Measurements from ENCODE around the gene MAGT1.

The MAGT1 gene

DNA sequence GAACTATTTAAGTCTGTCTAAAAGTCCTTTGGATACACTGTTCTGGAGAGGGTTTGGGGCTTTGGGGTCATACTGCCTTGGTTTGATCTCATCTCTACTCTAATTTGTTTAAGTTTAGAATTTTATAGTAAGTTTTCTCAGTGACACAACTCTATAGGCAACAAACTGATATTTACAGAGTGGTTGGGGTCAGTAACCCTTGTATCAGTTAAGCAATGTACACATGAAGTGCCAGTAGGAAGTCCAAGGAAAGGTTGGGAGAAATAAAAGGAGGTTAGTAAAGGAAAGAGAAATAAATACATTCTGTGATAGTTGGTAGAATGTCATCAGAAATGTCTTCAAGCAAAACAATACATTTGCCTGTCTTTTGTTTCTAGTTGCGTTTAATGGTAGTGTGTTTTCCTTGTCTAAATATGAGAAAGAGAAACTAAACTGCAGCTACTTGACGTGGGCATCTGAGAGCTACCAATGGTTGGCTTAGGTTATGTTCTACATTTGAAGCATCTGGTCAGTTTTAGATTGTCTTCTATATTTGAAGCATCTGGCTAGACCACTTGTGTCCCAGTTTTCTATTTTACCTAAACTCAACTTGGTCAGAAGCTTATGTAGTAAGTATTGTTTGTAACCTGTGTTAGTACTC, 22.2 kb upstream of the MAGT1 start:
- TF ChIP-seq, protein P1, sequence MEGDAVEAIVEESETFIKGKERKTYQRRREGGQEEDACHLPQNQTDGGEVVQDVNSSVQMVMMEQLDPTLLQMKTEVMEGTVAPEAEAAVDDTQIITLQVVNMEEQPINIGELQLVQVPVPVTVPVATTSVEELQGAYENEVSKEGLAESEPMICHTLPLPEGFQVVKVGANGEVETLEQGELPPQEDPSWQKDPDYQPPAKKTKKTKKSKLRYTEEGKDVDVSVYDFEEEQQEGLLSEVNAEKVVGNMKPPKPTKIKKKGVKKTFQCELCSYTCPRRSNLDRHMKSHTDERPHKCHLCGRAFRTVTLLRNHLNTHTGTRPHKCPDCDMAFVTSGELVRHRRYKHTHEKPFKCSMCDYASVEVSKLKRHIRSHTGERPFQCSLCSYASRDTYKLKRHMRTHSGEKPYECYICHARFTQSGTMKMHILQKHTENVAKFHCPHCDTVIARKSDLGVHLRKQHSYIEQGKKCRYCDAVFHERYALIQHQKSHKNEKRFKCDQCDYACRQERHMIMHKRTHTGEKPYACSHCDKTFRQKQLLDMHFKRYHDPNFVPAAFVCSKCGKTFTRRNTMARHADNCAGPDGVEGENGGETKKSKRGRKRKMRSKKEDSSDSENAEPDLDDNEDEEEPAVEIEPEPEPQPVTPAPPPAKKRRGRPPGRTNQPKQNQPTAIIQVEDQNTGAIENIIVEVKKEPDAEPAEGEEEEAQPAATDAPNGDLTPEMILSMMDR (IDR thresholded peaks at IDR 0.05) = no peak
- Mint-ChIP-seq H3K4me3 (no peak overlapping the region), H3K36me3 (ENCODE audit: low read depth) (peaks cover 4% of the 10 kb centered on the region), H3K4me1 (peaks cover 8% of the 10 kb centered on the region), H3K9me3 (peaks cover 19% of the 10 kb centered on the region), H3K27me3 (ENCODE audit: low read depth, poor library complexity) (no peaks in the 10 kb centered on the region), H3K27ac (no peak overlapping the region)
- no peak for DNase-seq

DNA sequence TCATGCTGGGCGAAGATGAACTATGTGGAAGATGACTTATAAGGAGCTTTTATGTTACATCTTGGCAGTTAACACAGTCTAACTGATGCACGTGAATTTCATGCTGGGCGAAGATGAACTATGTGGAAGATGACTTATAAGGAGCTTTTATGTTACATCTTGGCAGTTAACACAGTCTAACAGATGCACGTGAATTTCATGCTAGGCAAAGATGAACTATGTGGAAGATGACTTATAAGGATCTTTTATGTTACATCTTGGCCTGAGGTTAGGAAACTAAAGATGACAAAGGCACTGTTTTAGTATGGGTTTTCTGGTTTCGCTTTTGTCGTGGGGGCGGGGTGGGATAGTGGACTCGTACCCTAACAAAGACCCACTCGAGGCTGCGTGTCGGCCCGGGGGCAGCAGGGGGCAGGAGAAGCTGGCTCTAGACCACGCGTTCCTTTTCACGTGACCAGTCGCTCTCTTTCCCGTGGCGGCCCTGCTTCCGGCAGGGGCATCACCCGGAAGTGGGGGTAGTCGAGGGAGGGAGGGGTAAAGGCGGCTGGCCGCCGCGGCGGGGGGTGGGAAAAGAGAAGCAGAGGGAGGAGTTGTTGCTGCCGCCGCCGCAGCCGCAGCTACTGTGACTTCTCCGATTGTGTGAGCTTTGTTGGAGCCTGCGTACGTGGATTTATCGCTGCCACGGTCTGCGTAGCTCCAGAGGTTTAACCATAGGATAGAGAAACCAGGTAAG, 15.0 kb upstream of the MAGT1 start, which contains the start of gene ATP7A:
Gene ATP7A (plus strand): TSS at position 586 of the 733 bp plus-strand sequence. CDS start 60,949 bp downstream, outside the sequence.
- DNase-seq = peak; percentile 79
- no peaks in the 10 kb centered on the region for H3K36me3 Mint-ChIP-seq (ENCODE audit: low read depth)
- H3K27ac Mint-ChIP-seq = peak within 1 kb of the TSS; percentile 97

DNA sequence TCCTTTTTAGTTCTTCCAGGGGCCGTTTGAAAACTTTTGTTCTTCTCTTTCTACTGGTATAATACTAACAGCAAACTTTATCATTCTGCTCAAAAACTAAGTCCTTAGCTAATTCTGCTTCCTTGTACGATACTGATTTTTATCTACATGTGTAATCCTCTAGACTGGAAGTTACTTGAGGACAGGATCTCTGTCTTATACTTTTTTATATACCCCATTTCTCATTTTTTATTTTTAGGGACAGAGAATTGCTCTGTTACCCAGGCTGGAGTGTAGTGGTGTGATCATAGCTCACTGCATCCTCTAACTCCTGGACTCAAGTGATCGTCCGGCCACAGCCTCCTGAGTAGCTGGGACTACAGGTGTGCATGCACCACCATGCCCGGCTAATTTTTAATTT, 6.3 kb upstream of the MAGT1 start:
- TF ChIP-seq, protein P1 (IDR thresholded peaks at IDR 0.05) = no peak
- Mint-ChIP-seq H3K27ac (no peak overlapping the region), H3K27me3 (ENCODE audit: low read depth, poor library complexity) (no peaks in the 10 kb centered on the region), H3K36me3 (ENCODE audit: low read depth) (peaks cover 39% of the 10 kb centered on the region), H3K4me1 (peaks cover 5% of the 10 kb centered on the region), H3K9me3 (peaks cover 52% of the 10 kb centered on the region), H3K4me3 (peak overlapping the region; percentile 70)
- DNase-seq = no peak

More for the DNA sequence above, 15.0 kb upstream of the MAGT1 start, which contains the start of gene ATP7A:
- Mint-ChIP-seq H3K27me3 (ENCODE audit: low read depth, poor library complexity) (peaks cover 3% of the 10 kb centered on the region), H3K4me3 (peak within 1 kb of the TSS; percentile 98), H3K4me1 (peaks cover 24% of the 10 kb centered on the region), H3K9me3 (peaks cover 25% of the 10 kb centered on the region)
- TF ChIP-seq, protein P1 (IDR thresholded peaks at IDR 0.05) = peak; percentile 19

DNA sequence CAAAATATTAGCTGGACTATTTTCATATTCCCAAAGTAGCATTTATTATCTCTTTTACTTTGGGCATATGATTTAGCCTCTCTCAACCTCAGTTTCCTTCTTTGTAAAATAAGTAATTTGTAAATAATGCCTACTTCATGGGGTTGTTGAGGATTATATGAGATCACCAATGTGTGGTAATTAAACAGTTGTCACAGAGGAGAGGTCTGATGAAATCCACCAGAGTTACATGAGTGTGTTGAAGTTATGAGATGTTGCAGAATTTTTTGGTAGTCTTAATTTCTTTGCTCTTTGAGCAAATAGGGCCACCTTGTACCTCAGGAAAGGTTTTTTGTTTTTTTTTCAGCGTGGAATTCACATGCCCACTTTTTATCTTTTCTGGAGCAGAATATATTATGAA, 5.5 kb upstream of the MAGT1 start:
- TF ChIP-seq, protein P1 (IDR thresholded peaks at IDR 0.05) = no peak
- peaks cover 2% of the 10 kb centered on the region for H3K27me3 Mint-ChIP-seq (ENCODE audit: low read depth, poor library complexity)
- H3K4me3 Mint-ChIP-seq = peak overlapping the region; percentile 95
- H3K9me3 Mint-ChIP-seq = peaks cover 57% of the 10 kb centered on the region
- no peak overlapping the region for H3K27ac Mint-ChIP-seq
- peaks cover 39% of the 10 kb centered on the region for H3K36me3 Mint-ChIP-seq (ENCODE audit: low read depth)
- peaks cover 5% of the 10 kb centered on the region for H3K4me1 Mint-ChIP-seq
- DNase-seq = no peak

DNA sequence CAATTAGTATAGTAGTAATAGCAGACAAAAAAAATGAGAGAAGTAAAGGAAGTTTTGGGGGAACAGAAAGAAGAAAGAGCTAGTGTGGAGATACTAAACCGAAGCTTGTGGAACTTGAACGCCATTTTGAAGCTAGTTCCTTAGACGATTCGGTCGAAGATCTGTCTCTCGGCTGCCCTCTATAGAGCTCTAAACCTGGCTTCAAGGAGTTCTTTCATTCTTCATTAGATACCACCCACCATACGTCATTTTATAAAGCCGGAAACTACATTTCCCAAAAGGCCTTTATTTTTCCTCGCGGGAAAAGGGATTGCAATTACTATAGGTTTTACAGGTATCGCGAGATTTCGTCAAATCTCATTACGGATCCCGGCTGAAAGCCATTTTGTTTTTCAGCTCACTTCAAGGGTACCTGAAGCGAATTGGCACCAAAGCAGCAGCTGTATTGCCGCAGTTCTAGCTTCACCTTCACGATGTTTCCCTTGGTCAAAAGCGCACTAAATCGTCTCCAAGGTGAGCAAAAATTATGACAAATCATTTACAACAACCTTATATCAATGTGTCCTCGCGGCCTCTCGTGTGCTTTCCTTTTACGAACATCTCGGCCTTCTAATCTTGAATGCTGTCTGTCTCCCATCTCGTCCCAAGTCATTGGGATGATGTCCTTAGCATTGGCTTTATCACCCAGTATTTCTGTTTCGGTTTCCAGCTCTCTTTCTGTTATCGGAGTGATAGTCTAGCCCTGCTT, 4.0 kb upstream of the MAGT1 start, which contains the start of gene COX7B:
Gene COX7B (plus strand): TSS at position 388 of the 748 bp plus-strand sequence. CDS start 86 bp downstream, at position 474.
- Mint-ChIP-seq H3K4me1 (peaks cover 5% of the 10 kb centered on the region), H3K27ac (peak within 1 kb of the TSS; percentile 99), H3K27me3 (ENCODE audit: low read depth, poor library complexity) (peaks cover 2% of the 10 kb centered on the region), H3K4me3 (peak within 1 kb of the TSS; percentile 95), H3K9me3 (peaks cover 61% of the 10 kb centered on the region), H3K36me3 (ENCODE audit: low read depth) (peaks cover 30% of the 10 kb centered on the region)
- TF ChIP-seq, protein P1 (IDR thresholded peaks at IDR 0.05) = no peak
- DNase-seq = peak; percentile 60

Data from nephron progenitor cell (in vitro differentiated cells).